Ovary (tissue), 9 donors: ENCODE data around the gene SAMD4A. TPM values are rescaled to one million over a fixed set of nuclear protein-coding genes. Genes with fewer than 3 reads are reported as not detected.

Experiments
- DNase-seq, 5 donors: peaks; one replicate each; pipeline ENCODE4 v3.0.0-alpha.2; 2019 to 2020
- H3K27ac ChIP-seq, 2 donors: fragments of 200-600 bp; one replicate each; pipeline versions ENCODE4 v1.5.1 to v1.8.0; 2019 to 2022
- H3K27me3 ChIP-seq: fragments of 200-600 bp; one replicate; pipeline ENCODE4 v1.8.0; 2022
- H3K36me3 ChIP-seq: fragments of 200-600 bp; sonication (generic); one replicate; pipeline ENCODE4 v1.5.1; 2019
- H3K4me1 ChIP-seq: one replicate; pipeline ENCODE4 v1.8.1; 2013; ENCODE audit warnings: mild to moderate bottlenecking, moderate library complexity; ENCODE audit not compliant: insufficient read depth
- H3K4me3 ChIP-seq: fragments of 200-600 bp; sonication (generic); one replicate; pipeline ENCODE4 v1.5.1; 2017
- H3K9me3 ChIP-seq, 2 donors: fragments of 200-600 bp in 1 of 2; sonication (generic) in 1 of 2; one replicate each; pipeline versions ENCODE4 v1.5.1 to v1.8.1; 2013 to 2019; ENCODE audit warnings: mild to moderate bottlenecking in 1 of 2, moderate library complexity in 1 of 2
- CTCF ChIP-seq, 3 donors: fragments of 450-650 bp in 2 of 3; fragments of 200-600 bp in 1 of 3; IDR thresholded peaks; one replicate each; pipeline versions ENCODE4 v1.5.1 to v1.8.0; 2016 to 2022; ENCODE audit warnings: antibody characterized with exemption in 3 of 3, mild to moderate bottlenecking in 1 of 3
- EP300 ChIP-seq: sonication (generic); formaldehyde crosslinking; IDR thresholded peaks from one replicate; pipeline ENCODE4 v1.6.1; 2017; ENCODE audit warnings: antibody characterized with exemption
- POLR2A ChIP-seq: fragments of 450-650 bp; IDR thresholded peaks from one replicate; pipeline ENCODE4 v1.6.1; 2017; ENCODE audit warnings: antibody characterized with exemption, mild to moderate bottlenecking, moderate library complexity
- WGBS, 3 donors: extraction: QIAGEN DNeasy Blood & Tissue Kit in 1 of 3; methylation state at CpG; one replicate each; pipeline versions ENCODE4 v1.1.5 to v1.1.7; 2013 to 2017; 5-methylcytosine and 5-hydroxymethylcytosine counted together
- intact Hi-C, 4 donors: fragments of 100-400 bp; cut with DNase I; formaldehyde crosslinking; loops; one replicate each; pipeline versions ENCODE4 v1.11.0 to v1.15.1; 2022 to 2023
- polyA plus RNA-seq, 2 donors: library from polyadenylated mRNA; stranded (reverse); fragments of 200-250 nt in 1 of 2; fragments of 350-450 nt in 1 of 2; fragmentation: Illumina TruSeq in 1 of 2; extraction: RNeasy Lipid Tissue Mini Kit (QIAGEN cat#74804) in 1 of 2; gene quantifications; one replicate each; pipeline ENCODE4 v1.2.3, GENCODE V29; 2013 to 2014
- total RNA-seq, 7 donors: library from RNA; depleted of rRNA in 2 of 7; stranded (reverse); fragments of >200 nt in 2 of 7; fragmentation: NEBNext Ultra II Directional in 3 of 7; extraction: Animal tissue kit (Norgen Biotek cat#: 25700) in 3 of 7; gene quantifications; one replicate each; pipeline versions ENCODE4 v1.1.0 to v1.2.4, GENCODE V29; 2016 to 2023
- donor health status: DM: no; HTN: no; CAD: no; lungs with moderate emphysema.
- donor health status: DM: no; HTN: no; CAD: no.
- donor health status: Bipolar disorder and iron deficiency.
- donor health status: DM: yes; HTN: yes; CAD: no.
- donor health status: DM: no; HTN: no; CAD: no.
- donor health status: DM: yes; HTN: yes; CAD: no.

SAMD4A gene
- total and polyA plus RNA-seq, 9 donors: 2.3 to 22.4 (median 7.3) TPM

- peak in 1 of 5 donors; percentile 48 for DNase-seq
- Histone ChIP-seq H3K4me3 (no peak overlapping the region), H3K27me3 (no peaks in the 10 kb centered on the region), H3K36me3 (no peaks in the 10 kb centered on the region), H3K27ac (no peak overlapping the region), H3K9me3 (no peaks in the 10 kb centered on the region), H3K4me1 (no peaks in the 10 kb centered on the region)
- 14 to 26% (median 21%) methylated on average over 6 of the region's 6 CpGs for WGBS, 3 donors
- intact Hi-C loops: no loop called here
- TF ChIP-seq POLR2A (no peak), CTCF (IDR thresholded peaks at IDR 0.05) (no peak), EP300 (no peak)
These were observed 240.5 kb downstream of the SAMD4A start for GRCh38 chr14:54807428-54807827.

GRCh38 chr14:54807881-54808280 is 241.0 kb downstream of the SAMD4A start:
- H3K9me3 ChIP-seq: no peaks in the 10 kb centered on the region
- H3K36me3 ChIP-seq: no peaks in the 10 kb centered on the region
- intact Hi-C loops: no loop called here
- no peak overlapping the region for H3K4me3 ChIP-seq
- no peak overlapping the region for H3K27ac ChIP-seq
- H3K4me1 ChIP-seq: no peaks in the 10 kb centered on the region
- TF ChIP-seq EP300: no peak
- TF ChIP-seq POLR2A: no peak
- TF ChIP-seq CTCF (IDR thresholded peaks at IDR 0.05): no peak
- H3K27me3 ChIP-seq: no peaks in the 10 kb centered on the region
- 62 to 76% (median 76%) methylated on average over 7 of the region's 7 CpGs for WGBS, 3 donors
- no peak for DNase-seq

DNA sequence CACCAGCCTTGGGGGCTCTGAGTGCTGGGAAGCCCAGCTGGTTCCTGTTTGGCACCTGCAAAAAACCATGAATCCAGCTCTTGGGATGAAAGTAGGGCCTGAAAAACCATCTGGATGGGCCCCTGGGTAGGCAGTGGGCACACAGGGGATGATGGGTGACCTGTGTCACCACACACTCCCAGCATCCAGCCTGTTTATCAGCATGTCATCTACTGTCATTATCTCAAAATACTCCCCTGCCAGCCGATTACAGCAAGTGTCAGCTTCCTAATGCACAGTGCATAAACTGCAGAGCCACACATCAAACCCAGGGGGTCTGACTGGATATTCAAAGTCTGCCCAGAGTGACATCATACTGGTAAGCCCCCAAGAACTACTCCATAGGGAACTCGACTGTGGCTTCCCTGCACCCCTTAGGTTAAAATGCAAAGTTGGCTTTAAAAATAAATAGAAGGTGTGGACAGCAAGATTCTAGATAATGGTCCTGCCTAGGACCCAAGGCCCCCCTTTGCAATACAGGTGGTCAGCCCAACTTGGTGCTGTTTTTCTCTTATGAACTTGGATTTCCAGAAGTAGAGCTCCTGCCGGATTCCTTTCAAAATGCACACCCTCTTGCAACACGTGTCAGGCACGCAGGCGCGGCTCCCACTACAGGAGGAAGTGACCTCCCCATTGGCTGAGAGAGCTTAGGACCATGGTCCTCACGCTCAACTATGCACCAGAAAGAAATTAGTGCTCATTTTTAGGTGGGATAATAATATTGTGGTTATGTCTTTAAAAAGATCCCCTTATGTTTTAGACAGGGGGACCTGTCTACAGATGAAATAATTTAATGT is 241.6 kb downstream of the SAMD4A start:
- H3K4me1 ChIP-seq: no peaks in the 10 kb centered on the region
- no peaks in the 10 kb centered on the region for H3K27me3 ChIP-seq
- H3K9me3 ChIP-seq: no peaks in the 10 kb centered on the region
- intact Hi-C loops: no loop called here
- WGBS, 3 donors: 75 to 81% (median 77%) methylated on average over 8 of the region's 8 CpGs
- H3K36me3 ChIP-seq: no peaks in the 10 kb centered on the region
- TF ChIP-seq POLR2A: no peak
- no peak for TF ChIP-seq EP300
- H3K4me3 ChIP-seq: no peak overlapping the region
- no peak overlapping the region for H3K27ac ChIP-seq
- no peak for DNase-seq

- Histone ChIP-seq H3K4me3 (no peak overlapping the region), H3K4me1 (no peaks in the 10 kb centered on the region), H3K36me3 (no peaks in the 10 kb centered on the region), H3K27ac (no peak overlapping the region), H3K9me3 (no peaks in the 10 kb centered on the region), H3K27me3 (no peaks in the 10 kb centered on the region)
- TF ChIP-seq CTCF (IDR thresholded peaks at IDR 0.05) (no peak), EP300 (no peak), POLR2A (no peak)
- 89 to 94% (median 93%) methylated on average over 8 of the region's 8 CpGs for WGBS, 3 donors
- DNase-seq: no peak
- intact Hi-C loops: no loop called here
These were observed 242.8 kb downstream of the SAMD4A start for GRCh38 chr14:54809767-54810166.

GRCh38 chr14:54812617-54813016 is 245.7 kb downstream of the SAMD4A start:
- no peak for TF ChIP-seq POLR2A
- no peak for TF ChIP-seq CTCF (IDR thresholded peaks at IDR 0.05)
- no peak for TF ChIP-seq EP300
- H3K4me1 ChIP-seq: no peaks in the 10 kb centered on the region
- H3K9me3 ChIP-seq: no peaks in the 10 kb centered on the region
- no peak overlapping the region for H3K4me3 ChIP-seq
- no peak overlapping the region for H3K27ac ChIP-seq
- no peak for DNase-seq
- no peaks in the 10 kb centered on the region for H3K27me3 ChIP-seq
- WGBS, 3 donors: 53 to 65% (median 62%) methylated on average over 6 of the region's 6 CpGs
- no peaks in the 10 kb centered on the region for H3K36me3 ChIP-seq
- intact Hi-C loops: no loop called here
